GM18519 (cell line): ENCODE data around the gene GLB1L.
"Not testable (repeated sequence)": the region's sequence is repeated elsewhere in the genome, so short reads cannot be mapped to it uniquely, and the experiment has no call there.

Experiments used
- ATAC-seq: cut with Tn5 transposase; IDR thresholded peaks from one replicate; pipeline ENCODE4 v1.9.1; 2021; ENCODE audit warnings: mild to moderate bottlenecking, moderate library complexity; ENCODE audit not compliant: unreplicated experiment, low FRiP score

GLB1L gene

GRCh38 chr2:219245148-219245898 lies at the start of gene GLB1L, which contains the start of gene STK16:
Gene GLB1L, minus strand, starts transcription at chr2:219245444. Its CDS starts 1,871 bp downstream, at chr2:219243573.
Gene STK16, plus strand, starts transcription at chr2:219245479. Its CDS starts 521 bp downstream, at chr2:219246000.
- ATAC-seq, result peak; percentile 77

GRCh38 chr2:219294356-219295351 lies 49.4 kb upstream of the GLB1L start:
- ATAC-seq, result peak; percentile 81

DNA sequence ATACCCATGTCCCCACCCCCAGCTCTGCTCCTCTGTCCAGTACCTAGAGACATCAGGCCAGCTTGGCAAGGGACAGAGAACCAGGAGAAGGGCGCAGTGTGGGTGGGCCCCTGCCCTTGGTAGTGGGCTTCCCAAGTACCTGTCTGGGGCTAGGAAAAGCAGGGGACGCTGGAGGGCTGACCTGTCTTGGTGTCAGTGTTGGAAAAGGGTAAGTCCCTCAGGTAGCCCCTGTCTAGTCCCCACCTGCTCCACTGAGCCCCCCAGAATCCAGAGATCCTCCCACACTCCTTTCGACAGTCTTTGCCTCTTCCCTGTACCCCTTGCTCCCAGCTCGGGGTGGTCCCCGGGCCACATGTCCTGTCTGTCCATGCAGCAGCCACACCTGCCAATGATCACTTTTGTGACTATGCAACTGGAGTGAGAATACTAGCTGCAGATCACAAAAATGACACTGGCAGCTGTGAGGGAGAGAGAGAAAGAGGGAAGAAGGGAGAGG lies 48.5 kb upstream of the GLB1L start:
- no peak for ATAC-seq

GRCh38 chr2:219292616-219293015 lies 47.4 kb upstream of the GLB1L start:
- no peak for ATAC-seq

DNA sequence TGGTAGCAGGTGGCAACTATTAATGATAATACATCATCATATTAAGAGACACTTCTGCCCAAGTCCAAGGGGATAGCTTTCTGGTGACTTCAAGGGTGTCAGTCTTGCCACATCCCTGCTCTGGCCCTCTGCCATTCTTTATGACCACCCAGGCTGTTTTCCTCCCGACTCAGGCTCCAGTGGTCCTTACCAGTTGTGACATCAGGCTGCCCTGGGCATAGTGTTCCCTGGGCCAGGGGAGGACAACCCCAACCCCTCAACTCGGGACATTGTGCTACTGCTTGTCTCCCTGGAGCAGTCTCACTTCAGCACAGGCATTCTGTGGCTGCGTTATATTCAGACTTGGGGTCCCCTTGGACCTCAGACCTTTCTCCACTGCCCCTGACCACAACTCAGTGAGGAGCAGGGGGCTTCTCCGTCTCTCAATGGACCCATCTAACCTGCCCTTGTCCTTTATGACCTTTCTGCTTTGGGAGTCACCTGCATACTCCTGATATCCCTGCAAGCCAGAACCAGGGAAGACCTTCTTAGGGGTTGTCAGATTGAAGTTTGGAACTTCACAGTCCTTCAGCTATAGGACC lies 46.8 kb upstream of the GLB1L start:
- ATAC-seq, result no peak

DNA sequence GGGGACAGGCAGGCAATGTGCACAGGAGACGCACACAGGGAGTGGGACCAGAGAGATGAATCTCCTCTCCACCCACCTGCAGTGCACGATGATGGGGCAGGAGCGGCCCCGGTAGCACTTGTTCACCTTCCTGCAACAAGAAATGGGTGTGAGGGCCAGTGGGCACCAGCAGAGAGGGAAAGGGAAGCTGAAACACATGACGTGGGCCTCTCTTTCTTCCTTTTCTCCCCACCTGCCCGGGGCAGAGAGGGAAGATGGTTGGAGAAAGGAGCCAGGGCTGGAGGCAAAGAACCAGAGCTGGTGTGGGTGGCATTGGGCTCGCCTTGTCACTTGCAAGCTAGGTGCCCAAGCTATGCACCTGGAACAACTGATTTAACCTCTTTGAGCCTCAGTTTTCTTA lies 46.1 kb upstream of the GLB1L start:
- no peak for ATAC-seq

GRCh38 chr2:219290381-219291171 lies 45.3 kb upstream of the GLB1L start:
- ATAC-seq, result no peak

- ATAC-seq, result no peak
These were observed 44.5 kb upstream of the GLB1L start for GRCh38 chr2:219289537-219290361.

DNA sequence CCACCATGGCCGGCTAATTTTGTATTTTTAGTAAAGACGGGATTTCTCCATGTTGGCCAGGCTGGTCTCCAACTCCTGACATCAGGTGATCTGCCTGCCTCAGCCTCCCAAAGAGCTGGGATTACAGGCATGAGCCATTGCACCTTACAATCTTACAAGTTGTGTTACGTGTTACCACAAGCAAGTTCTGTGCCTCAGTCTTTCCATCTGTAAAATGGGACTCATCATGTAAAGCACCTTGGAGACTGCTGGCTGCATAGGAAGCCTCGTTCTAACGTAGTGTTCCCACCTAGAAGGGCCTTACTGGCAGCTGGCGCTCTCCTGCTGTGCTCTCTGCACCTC lies 43.9 kb upstream of the GLB1L start:
- no peak for ATAC-seq

- ATAC-seq, result no peak
These were observed 42.5 kb upstream of the GLB1L start for GRCh38 chr2:219287580-219288265.

DNA sequence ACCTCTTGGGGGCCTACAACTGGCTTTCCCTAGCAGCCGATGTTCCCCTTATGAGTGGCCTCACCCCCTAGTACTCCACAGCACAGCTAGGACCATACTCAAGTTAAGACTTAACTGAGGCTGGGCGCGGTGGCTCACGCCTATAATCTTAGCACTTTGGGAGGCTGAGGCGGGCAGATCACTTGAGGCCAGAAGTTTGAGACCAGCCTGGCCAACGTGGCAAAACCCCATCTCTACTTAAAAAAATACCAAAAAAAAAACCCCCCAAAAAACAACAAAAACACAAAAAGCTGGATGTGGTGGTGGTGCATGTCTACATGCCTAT lies 41.8 kb upstream of the GLB1L start:
- not testable (repeated sequence) for ATAC-seq

DNA sequence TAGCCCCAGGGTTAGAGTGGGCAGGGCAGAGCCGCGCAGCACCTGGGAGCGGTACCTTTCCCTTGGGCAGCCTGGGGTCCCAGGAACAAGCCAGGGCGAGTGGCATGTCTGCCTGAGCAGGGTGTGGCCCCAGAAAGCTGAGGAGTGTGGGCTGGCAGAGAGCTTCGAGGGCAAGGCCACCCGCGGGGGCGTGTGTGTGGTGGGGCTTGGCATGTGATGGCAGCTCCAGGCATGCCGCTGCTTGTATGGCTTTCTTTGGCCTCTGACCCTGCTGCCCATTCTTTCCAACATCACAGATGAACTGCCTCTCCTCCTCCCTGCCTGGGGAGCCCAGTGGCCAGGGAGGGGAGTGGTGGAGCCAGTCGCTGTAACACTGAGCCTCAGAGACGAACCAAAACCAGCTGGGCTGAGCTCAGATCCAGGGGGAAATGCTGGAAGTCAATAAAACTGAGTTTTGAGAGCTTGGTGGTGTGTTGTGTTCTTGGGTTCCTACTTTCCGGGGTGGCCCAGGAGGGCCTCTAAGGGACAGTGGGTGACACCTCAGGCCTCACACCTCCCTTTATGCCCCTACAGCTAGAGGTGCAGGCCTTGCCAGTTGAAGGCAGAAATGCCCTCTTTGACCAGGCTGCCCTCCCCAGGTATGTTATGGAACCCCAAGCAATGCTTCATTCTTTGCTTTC lies 41.3 kb upstream of the GLB1L start:
- ATAC-seq, result no peak

DNA sequence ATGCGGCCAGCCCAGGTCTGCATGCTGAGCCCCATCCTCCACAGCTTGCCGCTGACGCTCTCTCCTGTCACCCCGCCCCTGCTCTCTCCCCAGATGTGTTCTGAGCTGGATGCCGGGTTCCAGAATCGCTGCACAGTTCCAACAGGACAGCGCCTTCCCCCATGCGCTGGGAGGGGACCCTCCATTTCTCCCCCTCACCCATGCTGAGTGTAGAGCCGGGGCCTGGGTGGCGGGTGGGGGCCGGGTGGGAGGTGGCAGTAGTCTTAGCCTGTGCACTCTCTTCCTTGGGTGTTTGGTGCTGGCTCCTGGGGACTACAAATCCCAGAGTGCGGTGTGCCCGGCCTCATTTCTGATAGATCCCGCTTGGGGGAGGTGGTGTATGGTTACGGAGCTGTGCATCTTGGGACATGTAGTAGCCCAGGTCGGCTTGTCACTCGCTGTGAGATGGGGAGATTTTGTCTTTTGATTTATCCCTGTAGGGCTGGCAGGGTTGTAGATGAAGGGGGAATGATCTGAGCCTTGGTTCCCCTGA lies 40.7 kb upstream of the GLB1L start:
- no peak for ATAC-seq

DNA sequence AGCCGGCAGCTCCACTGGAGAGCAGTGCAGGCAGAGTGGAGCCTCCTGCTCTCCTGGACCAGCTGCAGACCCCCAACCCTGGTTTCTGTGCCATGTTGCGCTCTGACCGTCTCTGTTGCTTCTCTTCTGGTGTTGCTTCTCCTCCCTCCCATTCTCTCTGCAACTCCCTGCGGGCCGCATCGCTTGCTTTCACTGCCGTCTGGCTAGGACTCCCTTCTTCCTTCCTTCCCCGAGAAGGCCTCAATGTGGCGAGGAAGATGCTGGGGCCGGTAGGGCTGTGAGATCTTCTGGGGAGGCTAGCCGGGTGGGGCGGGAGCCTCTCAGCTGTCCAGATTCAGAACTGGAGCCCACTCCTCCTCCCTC lies 40.1 kb upstream of the GLB1L start:
- ATAC-seq, result no peak

DNA sequence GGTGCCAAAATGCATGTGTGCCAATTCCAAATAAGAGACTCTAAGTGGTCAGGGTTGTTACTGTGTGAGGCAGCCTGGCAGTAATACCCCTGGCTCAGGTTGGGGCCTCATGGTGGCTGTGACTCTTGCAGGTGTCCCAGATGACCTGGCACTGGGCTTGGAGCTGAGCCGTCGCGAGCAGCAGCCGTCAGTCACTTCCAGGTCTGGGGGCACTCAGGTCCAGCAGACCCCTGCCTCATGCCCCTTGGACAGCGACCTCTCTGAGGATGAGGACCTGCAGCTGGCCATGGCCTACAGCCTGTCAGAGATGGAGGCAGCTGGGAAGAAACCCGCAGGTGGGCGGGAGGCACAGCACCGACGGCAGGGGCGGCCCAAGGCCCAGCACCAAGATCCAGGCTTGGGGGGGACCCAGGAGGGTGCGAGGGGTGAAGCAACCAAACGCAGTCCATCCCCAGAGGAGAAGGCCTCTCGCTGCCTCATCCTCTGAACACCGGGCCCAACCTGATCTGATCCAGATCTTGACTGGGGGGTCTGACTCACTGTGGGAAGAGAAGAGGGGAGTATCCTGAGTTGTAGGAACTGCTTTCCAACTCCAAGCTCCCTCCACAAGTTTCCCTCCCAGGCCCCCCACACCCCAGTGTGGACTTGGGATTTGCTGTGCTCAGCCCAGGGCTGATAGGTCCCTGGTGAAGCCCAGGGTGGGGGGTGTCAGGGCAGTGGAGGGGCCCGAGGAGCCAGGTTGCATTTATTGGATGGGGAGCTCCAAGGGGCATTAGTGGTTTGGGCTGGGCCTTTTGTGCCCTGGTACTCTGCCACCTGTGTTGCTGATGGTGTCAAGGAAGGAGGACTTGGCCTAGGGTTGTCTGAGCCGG lies 39.5 kb upstream of the GLB1L start:
- no peak for ATAC-seq

DNA sequence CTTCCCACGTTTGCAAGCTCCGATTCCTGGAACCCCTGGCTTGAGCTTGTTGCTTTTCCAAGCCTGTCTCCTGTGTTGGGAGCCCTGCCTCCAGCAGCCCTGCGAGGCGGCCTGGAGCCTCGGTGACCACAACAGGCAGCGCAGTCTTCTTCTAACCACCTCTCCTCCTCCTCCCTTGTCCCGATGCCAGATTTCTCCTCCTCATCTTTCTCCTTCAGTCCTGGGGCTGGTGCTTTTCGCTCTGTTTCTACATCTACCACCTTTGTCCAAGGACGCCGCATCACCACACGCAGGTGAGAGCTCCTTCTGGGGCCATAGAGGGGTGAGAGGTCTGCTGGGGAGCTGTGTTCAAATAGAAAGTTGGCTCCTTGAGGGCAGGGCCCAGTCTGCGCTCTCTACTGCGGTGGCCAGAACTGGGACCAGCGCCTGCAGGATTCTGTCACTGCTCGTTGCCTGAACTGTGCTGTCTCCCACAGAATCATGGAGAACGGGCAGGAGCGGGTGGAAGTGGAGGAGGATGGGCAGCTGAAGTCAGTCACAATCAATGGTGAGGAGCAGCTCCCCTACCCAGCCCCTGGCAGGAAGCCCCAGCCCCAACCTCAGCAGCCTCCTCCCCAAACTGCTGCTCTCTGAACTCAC lies 37.8 kb upstream of the GLB1L start:
- no peak for ATAC-seq

- ATAC-seq, result no peak
These were observed 37.1 kb upstream of the GLB1L start for GRCh38 chr2:219282375-219282774.
